Type B pancreatic cell (in vitro differentiated cells): ENCODE data around the gene CRADD. TPM values are rescaled to one million over a fixed set of nuclear protein-coding genes. Genes with fewer than 3 reads are reported as not detected.

Experiments used
- DNase-seq: peaks from one replicate; pipeline ENCODE4 v3.0.0; 2021; ENCODE audit warnings: mixed read lengths; ENCODE audit not compliant: unreplicated experiment; ENCODE audit errors: extremely low spot score
- H3K27ac Mint-ChIP-seq: 2 replicates; pipeline ENCODE4 v1.8.0; 2021; ENCODE audit warnings: mild to moderate bottlenecking, mixed read lengths
- H3K27me3 Mint-ChIP-seq: 2 replicates; pipeline ENCODE4 v1.8.0; 2021; ENCODE audit warnings: mixed read lengths
- H3K36me3 Mint-ChIP-seq: 2 replicates; pipeline ENCODE4 v1.8.0; 2021; ENCODE audit warnings: mixed read lengths
- H3K4me1 Mint-ChIP-seq: one replicate; pipeline ENCODE4 v1.8.0; 2021; ENCODE audit warnings: mixed read lengths; ENCODE audit not compliant: unreplicated experiment
- H3K4me3 Mint-ChIP-seq: 2 replicates; pipeline ENCODE4 v1.8.0; 2021; ENCODE audit warnings: mild to moderate bottlenecking, mixed read lengths
- H3K9me3 Mint-ChIP-seq: 2 replicates; pipeline ENCODE4 v1.8.0; 2021; ENCODE audit warnings: mixed read lengths
- total RNA-seq: library from RNA; stranded (reverse); gene quantifications from 2 replicates; pipeline ENCODE4 v1.2.1, GENCODE V29; 2021; ENCODE audit warnings: low replicate concordance
- TF ChIP-seq, protein P1 (sequence below): fragments of 200-600 bp; sonication (generic); conservative IDR thresholded peaks from 2 replicates; pipeline ENCODE4 v1.5.0; 2021; ENCODE audit warnings: antibody characterized with exemption, mild to moderate bottlenecking

The CRADD gene
- total RNA-seq, 1 donor from 2014 or later = 8.1 TPM

DNA sequence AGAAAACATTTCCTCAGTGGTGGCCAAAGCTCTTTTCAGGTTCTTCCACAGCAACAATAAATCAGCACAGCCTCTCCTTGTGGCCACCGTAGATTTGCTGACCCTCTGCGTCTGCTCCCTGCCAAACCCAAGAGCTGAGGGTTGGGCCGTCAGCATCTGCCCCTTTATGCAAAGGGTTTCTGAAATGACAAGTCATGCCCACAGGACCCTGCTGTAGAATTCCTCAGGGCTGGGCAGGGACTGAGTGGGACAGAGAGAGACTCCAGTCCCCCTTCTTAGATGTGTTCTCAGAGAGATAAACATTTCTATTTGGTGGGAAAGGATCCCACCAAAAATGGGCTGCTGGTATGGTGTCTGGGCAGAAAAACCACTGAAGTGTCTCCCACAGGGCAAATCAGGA lies 238.2 kb downstream of the CRADD start:
- no peaks in the 10 kb centered on the region for H3K36me3 Mint-ChIP-seq
- H3K9me3 Mint-ChIP-seq = no peaks in the 10 kb centered on the region
- no peaks in the 10 kb centered on the region for H3K4me1 Mint-ChIP-seq
- TF ChIP-seq, protein P1, sequence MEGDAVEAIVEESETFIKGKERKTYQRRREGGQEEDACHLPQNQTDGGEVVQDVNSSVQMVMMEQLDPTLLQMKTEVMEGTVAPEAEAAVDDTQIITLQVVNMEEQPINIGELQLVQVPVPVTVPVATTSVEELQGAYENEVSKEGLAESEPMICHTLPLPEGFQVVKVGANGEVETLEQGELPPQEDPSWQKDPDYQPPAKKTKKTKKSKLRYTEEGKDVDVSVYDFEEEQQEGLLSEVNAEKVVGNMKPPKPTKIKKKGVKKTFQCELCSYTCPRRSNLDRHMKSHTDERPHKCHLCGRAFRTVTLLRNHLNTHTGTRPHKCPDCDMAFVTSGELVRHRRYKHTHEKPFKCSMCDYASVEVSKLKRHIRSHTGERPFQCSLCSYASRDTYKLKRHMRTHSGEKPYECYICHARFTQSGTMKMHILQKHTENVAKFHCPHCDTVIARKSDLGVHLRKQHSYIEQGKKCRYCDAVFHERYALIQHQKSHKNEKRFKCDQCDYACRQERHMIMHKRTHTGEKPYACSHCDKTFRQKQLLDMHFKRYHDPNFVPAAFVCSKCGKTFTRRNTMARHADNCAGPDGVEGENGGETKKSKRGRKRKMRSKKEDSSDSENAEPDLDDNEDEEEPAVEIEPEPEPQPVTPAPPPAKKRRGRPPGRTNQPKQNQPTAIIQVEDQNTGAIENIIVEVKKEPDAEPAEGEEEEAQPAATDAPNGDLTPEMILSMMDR = no peak
- H3K27ac Mint-ChIP-seq = no peak overlapping the region
- no peak overlapping the region for H3K4me3 Mint-ChIP-seq
- DNase-seq = no peak
- H3K27me3 Mint-ChIP-seq = no peaks in the 10 kb centered on the region

DNA sequence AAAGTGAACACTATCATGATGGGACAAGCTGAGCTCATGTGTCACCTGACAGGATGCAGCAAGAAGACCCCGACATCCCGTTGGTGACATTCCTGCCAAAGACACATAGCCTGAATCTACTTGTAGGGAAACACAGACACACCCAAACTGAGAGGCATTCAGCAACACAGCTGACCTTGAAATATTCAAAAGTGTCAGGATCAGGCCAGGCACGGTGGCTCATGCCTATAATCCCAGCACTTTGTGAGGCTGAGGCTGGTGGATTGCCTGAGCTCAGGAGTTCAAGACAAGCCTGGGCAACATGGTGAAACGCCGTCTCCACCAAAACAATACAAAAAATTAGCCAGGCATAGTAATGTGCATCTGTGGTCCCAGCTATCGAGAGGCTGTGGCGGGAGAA lies 239.2 kb downstream of the CRADD start:
- TF ChIP-seq, protein P1 = no peak
- Mint-ChIP-seq H3K27me3 (no peaks in the 10 kb centered on the region), H3K36me3 (no peaks in the 10 kb centered on the region), H3K27ac (no peak overlapping the region), H3K9me3 (no peaks in the 10 kb centered on the region), H3K4me1 (no peaks in the 10 kb centered on the region), H3K4me3 (no peak overlapping the region)
- DNase-seq = no peak

DNA sequence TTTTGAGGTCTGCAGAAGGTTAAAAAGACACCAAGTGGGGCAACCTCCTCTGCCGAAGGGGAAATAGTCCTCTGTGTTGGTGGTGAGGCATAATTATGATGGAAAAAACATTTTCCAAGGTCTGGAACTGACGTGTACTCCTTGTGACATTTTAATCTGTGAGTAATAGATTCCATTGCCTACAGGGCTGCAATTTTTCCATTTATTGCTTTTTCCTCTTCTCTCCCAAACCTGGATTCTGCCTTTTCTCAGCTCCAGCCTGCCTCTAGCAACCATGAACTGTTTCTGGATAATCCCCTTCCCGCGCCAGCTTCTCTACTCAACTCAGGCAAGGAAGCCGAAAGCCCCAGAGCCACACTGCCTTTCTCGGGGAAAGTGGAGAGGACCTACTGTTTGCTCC lies 241.1 kb downstream of the CRADD start:
- H3K27ac Mint-ChIP-seq = no peak overlapping the region
- no peaks in the 10 kb centered on the region for H3K9me3 Mint-ChIP-seq
- H3K36me3 Mint-ChIP-seq = no peaks in the 10 kb centered on the region
- TF ChIP-seq, protein P1 = no peak
- H3K4me3 Mint-ChIP-seq = no peak overlapping the region
- no peak for DNase-seq
- no peaks in the 10 kb centered on the region for H3K27me3 Mint-ChIP-seq
- no peaks in the 10 kb centered on the region for H3K4me1 Mint-ChIP-seq

DNA sequence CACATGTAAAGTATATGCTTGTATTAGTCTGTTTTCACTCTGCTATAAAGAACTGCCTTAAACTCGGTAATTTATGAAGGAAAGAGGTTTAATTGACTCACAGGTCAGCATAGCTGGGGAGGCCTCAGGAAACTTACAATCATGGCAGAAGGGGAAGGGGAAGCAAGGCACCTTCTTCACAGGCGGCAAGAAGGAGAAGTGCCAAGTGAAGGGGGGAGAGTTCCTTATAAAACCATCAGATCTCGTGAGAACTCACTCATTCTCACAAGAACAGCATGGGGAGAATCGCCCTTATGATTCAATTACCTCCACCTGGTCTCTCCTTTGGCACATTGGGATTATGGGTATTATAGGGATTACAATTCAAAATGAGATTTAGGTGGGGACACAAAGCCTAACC lies 241.7 kb downstream of the CRADD start:
- TF ChIP-seq, protein P1 = no peak
- Mint-ChIP-seq H3K36me3 (no peaks in the 10 kb centered on the region), H3K4me1 (no peaks in the 10 kb centered on the region)

DNA sequence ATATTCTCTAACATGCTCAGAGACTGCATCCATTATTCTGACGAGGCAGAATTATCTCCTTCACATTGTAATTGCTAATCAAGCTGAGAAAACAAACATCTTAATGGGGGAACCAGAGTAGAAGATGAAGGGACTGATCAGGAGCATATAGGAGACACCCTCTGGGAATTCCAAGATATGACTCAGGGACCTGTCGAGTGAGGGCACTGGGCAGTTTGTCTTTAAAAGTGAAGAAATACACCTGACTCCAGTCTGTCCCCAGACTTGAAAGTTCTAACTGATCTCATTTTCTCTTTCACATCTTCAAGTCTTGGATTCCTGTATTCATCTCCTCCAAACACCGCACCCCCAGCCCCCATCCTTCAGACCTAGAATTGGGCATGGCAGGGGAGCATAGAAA lies 244.3 kb downstream of the CRADD start:
- Mint-ChIP-seq H3K27ac (no peak overlapping the region), H3K27me3 (no peaks in the 10 kb centered on the region), H3K9me3 (peaks cover 10% of the 10 kb centered on the region), H3K36me3 (no peaks in the 10 kb centered on the region), H3K4me3 (no peak overlapping the region), H3K4me1 (no peaks in the 10 kb centered on the region)
- TF ChIP-seq, protein P1 = no peak
- DNase-seq = no peak

More for the DNA sequence above, 241.7 kb downstream of the CRADD start:
- no peak for DNase-seq
- no peak overlapping the region for H3K4me3 Mint-ChIP-seq
- H3K27me3 Mint-ChIP-seq = no peaks in the 10 kb centered on the region
- H3K9me3 Mint-ChIP-seq = no peaks in the 10 kb centered on the region
- H3K27ac Mint-ChIP-seq = no peak overlapping the region

DNA sequence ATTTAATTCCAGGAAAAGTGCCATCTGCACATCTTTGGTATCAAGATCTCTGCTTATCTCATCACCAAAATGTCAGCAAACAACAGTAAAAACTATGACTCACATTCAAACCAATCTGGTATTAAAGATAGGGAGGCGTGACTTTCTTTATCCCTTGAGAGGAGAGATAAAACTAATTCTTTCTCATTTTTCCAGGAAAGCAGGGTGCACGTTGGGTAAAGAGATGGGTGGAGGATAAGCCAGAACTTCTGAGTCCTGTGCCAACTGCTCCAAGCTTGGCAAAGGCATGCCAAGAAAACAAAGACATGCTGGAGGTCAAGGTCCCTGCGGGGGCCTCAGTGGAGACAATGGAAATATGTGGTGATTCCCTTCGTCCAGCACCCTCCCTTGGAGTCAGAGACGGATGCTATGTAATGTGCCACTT lies 245.4 kb downstream of the CRADD start:
- no peaks in the 10 kb centered on the region for H3K36me3 Mint-ChIP-seq
- no peaks in the 10 kb centered on the region for H3K4me1 Mint-ChIP-seq
- TF ChIP-seq, protein P1 = no peak
- H3K9me3 Mint-ChIP-seq = peaks cover 10% of the 10 kb centered on the region
- H3K4me3 Mint-ChIP-seq = no peak overlapping the region
- no peak overlapping the region for H3K27ac Mint-ChIP-seq
- DNase-seq = no peak
- H3K27me3 Mint-ChIP-seq = no peaks in the 10 kb centered on the region
